ENCODE measurements around the gene ALDH3B2. TPM values are rescaled to one million over a fixed set of nuclear protein-coding genes. Genes with fewer than 3 reads are reported as not detected.

ALDH3B2 gene
- total RNA-seq, 4 donors from 2014 or later: 1.2 TPM; not detected in 3

DNA sequence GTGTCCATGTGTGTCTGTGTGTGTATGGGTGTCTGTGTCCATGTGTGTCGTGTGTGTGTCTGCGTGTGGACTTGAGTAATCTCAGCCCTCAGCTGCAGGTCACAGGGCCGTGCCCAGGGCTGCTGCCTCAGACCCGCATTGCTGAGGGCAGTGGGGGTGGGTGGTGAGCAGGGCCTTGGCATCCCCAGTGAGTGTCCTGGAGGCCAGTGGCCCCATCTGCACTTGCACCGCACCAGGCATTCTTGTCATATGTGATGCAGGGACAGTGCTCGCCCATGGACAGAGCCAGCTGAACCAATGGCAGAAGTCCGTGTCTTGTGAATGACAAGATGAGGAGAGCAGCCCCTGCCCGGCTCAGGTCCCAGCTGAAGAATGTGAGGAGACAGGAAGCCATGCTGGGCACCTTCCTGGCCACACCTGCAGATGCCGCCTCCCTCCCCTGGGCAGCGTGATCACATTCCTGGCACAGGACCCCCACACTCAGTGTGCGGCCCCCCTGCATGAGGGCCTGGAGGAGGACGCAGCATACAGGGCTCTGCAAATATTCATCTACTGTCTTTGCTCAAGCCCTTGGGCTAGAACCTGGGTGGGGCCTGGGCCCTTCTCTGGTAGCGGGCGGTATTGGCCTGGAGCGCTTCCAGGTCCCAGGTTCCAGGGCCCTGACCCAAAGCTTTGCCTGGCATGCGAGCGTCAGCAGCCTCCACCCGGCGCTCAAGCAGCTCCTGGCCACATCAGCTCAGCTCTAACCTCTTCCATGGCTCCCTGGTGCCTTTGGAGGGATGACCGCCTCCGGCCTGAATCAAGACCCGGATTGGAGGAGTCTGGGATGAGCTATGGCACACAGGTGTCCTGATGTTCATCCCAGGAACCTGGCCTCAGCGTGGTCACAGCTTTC, 3.9 kb downstream of the ALDH3B2 start:
- no peak for DNase-seq
- intact Hi-C loops (cut with DNase I; ENCODE audit: low total_unique reads): no loop called here
- Histone ChIP-seq H3K36me3 (no peaks in the 10 kb centered on the region), H3K9me3 (no peaks in the 10 kb centered on the region), H3K4me1 (no peaks in the 10 kb centered on the region), H3K4me3 (no peak overlapping the region), H3K27ac (no peak overlapping the region), H3K27me3 (no peaks in the 10 kb centered on the region)
- TF ChIP-seq POLR2A (IDR thresholded peaks at IDR 0.05) (no peak), CTCF (IDR thresholded peaks at IDR 0.05) (no peak)

GRCh38 chr11:67668192-67668551, 6.3 kb downstream of the ALDH3B2 start:
- Histone ChIP-seq H3K27me3 (no peaks in the 10 kb centered on the region), H3K27ac (no peak overlapping the region), H3K4me3 (no peak overlapping the region), H3K4me1 (no peaks in the 10 kb centered on the region), H3K9me3 (no peaks in the 10 kb centered on the region), H3K36me3 (no peaks in the 10 kb centered on the region)
- TF ChIP-seq POLR2A (IDR thresholded peaks at IDR 0.05) (no peak), CTCF (IDR thresholded peaks at IDR 0.05) (no peak)
- no peak for DNase-seq
- intact Hi-C loops (cut with DNase I; ENCODE audit: low total_unique reads): no loop called here

- Histone ChIP-seq H3K4me1 (no peaks in the 10 kb centered on the region), H3K27ac (no peak overlapping the region), H3K36me3 (no peaks in the 10 kb centered on the region), H3K9me3 (no peaks in the 10 kb centered on the region), H3K27me3 (no peaks in the 10 kb centered on the region), H3K4me3 (no peak overlapping the region)
- intact Hi-C loops (cut with DNase I; ENCODE audit: low total_unique reads): no loop called here
- no peak for DNase-seq
- TF ChIP-seq POLR2A (IDR thresholded peaks at IDR 0.05): no peak
- TF ChIP-seq CTCF (IDR thresholded peaks at IDR 0.05): no peak
Observed at GRCh38 chr11:67667490-67668191, 6.8 kb downstream of the ALDH3B2 start.

DNA sequence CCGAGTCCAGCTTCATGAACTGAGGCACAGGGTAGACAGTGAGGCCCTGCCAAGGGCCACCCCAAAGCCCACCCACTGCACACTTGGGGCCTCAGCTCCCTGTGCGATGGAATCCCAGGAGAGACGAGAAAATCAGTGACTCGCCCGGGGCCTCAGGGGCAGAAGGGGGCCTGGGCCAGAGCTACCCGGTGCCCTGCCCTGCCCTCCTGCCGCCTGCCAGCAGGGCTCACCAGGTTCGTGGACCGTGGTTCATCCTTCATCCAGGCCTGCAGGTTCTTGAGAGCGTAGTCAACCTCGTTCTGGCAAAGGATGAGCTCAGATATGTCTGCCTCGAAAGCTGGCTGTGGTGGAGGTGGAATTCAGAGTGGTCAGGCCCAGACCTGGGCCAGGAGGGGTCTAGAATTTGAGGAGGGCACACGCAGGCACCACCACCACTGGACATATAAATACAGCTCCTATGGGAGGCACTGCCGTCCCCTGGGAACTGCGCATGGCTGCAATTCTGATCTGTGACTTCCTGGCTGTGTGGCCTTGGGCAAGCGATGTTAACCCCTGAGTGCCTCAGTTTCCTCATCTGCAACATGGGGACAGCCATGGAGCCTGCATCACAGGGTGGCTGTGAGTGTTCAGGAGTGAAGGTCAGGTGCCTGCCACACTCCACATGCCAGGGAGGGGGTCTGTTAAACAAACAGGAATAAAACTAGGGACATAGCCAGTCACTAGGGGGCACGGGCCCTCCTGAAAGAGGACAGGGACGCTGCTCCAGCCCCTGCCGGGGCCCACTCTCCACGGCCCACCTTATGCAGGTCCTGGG, 7.5 kb downstream of the ALDH3B2 start:
- Histone ChIP-seq H3K36me3 (no peaks in the 10 kb centered on the region), H3K9me3 (no peaks in the 10 kb centered on the region), H3K27ac (no peak overlapping the region), H3K4me1 (no peaks in the 10 kb centered on the region), H3K4me3 (no peak overlapping the region), H3K27me3 (no peaks in the 10 kb centered on the region)
- intact Hi-C loops (cut with DNase I; ENCODE audit: low total_unique reads): no loop called here
- DNase-seq: no peak
- TF ChIP-seq CTCF (IDR thresholded peaks at IDR 0.05) (no peak), POLR2A (IDR thresholded peaks at IDR 0.05) (no peak)

Measured in uterus (tissue), 4 donors.